SK-N-MC (cell line): ENCODE data around the gene ATMIN.

Experiments
- EZH2 ChIP-seq: fragments of 200-600 bp; sonication (generic); IDR thresholded peaks from one replicate; pipeline ENCODE4 v1.6.1; 2017; ENCODE audit warnings: antibody characterized with exemption
- POLR2AphosphoS5 ChIP-seq: IDR thresholded peaks from 2 replicates; pipeline ENCODE4 v1.6.1; 2012; ENCODE audit warnings: mild to moderate bottlenecking, low read depth, low read length, borderline replicate concordance

DNA sequence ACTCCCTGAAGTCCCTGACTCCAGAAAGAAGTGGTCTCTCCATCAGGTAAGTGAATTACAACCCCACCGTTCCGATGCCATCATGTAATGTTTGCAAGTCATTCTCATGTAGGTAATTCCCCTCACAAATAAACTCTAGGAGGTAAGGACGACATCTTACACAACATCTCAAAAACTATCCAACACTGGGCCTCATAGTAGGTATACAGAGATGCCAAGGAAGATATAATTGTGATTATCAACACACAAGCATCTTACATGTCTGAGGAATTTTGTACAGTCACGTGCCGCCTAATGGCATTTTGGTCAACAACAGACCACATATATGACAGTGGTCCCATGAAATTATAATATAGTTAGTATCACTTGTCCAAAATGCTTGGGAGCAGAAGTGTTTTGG lies 53.2 kb downstream of the ATMIN start:
- no peak for TF ChIP-seq EZH2
- TF ChIP-seq POLR2AphosphoS5 = no peak
